HG03575 (cell line): ENCODE measurements around the gene CCDC86.

Experiments
- ATAC-seq: cut with Tn5 transposase; IDR thresholded peaks from one replicate; pipeline ENCODE4 v1.9.1; 2021; ENCODE audit not compliant: unreplicated experiment, insufficient number of reproducible peaks, low FRiP score; ENCODE audit errors: extremely low read depth

The CCDC86 gene

GRCh38 chr11:60863550-60864521 lies 21.9 kb downstream of the CCDC86 start:
- ATAC-seq = no peak

- ATAC-seq = no peak
Observed at GRCh38 chr11:60864856-60865513, 23.1 kb downstream of the CCDC86 start.

- ATAC-seq = no peak
Observed at GRCh38 chr11:60866911-60867870, 25.3 kb downstream of the CCDC86 start, which contains the start of gene ZP1. Gene ZP1 (plus strand): TSS chr11:60867542. CDS start chr11:60867562, 20 bp downstream.

GRCh38 chr11:60867871-60868681 lies 26.2 kb downstream of the CCDC86 start:
- ATAC-seq = no peak

- no peak for ATAC-seq
Observed at GRCh38 chr11:60868682-60869450, 27.0 kb downstream of the CCDC86 start.

- no peak for ATAC-seq
Observed at GRCh38 chr11:60869451-60869825, 27.5 kb downstream of the CCDC86 start.

GRCh38 chr11:60870276-60870675 lies 28.4 kb downstream of the CCDC86 start:
- ATAC-seq = no peak

GRCh38 chr11:60870733-60871377 lies 28.9 kb downstream of the CCDC86 start:
- no peak for ATAC-seq

- ATAC-seq = no peak
Observed at GRCh38 chr11:60871378-60872061, 29.6 kb downstream of the CCDC86 start.

- no peak for ATAC-seq
Observed at GRCh38 chr11:60872124-60872960, 30.4 kb downstream of the CCDC86 start.

GRCh38 chr11:60872961-60873524 lies 31.1 kb downstream of the CCDC86 start:
- ATAC-seq = no peak

GRCh38 chr11:60873533-60873932 lies 31.6 kb downstream of the CCDC86 start:
- no peak for ATAC-seq

- no peak for ATAC-seq
Observed at GRCh38 chr11:60874421-60875365, 32.8 kb downstream of the CCDC86 start.

GRCh38 chr11:60875366-60876167 lies 33.7 kb downstream of the CCDC86 start:
- no peak for ATAC-seq
